HG02759 (cell line): Measurements from ENCODE around the gene FAM53B.
"Not testable (repeated sequence)": the region's sequence is repeated elsewhere in the genome, so short reads cannot be mapped to it uniquely, and the experiment has no call there.

ENCODE experiments used
- ATAC-seq: cut with Tn5 transposase; IDR thresholded peaks from one replicate; pipeline ENCODE4 v1.9.1; 2021; ENCODE audit warnings: mild to moderate bottlenecking, moderate library complexity; ENCODE audit not compliant: unreplicated experiment

FAM53B gene

DNA sequence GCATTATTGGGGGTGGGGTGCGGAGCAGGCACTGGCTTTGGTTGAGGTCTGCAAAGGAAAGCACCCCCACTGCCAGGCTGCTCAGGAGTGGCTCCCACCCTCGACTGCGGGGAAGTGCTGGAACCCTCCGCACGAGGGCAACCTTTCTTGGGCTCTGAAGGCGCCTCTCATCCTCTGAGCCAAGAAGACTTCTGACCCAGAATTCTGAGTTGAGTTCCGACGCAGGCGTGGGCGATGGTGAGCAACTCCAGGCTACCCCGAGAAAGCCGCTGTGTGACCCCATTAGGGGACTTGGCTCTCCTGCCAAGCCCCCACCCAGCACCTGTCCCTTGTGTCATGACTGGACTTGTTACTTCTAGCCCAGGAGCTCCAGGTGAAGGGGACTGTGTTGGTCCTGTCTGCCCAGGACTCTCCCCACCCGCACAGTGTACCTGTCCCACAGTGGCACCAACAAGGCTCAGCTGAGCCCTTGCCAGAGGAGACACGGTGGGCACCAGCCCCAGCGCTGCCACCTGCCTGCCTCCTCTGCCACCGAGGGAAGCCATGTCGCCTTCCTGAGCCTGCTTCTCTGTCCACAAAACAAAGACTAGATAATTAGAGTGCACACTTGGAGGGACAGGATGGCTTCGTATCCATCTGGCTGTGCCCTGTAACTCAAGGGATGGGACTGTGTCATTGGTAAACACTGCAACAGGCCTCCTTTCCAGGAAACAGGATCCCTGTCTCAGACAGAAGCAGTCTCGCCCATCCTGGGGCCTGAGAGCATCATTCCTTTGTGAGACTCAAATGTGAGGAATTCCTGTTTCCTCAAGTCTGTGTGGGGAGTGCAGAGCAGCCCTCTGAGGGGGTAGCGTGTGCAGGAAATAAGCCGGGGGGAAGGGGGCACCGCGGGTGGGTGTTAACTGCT is 153.7 kb downstream of the FAM53B start:
- ATAC-seq = no peak

DNA sequence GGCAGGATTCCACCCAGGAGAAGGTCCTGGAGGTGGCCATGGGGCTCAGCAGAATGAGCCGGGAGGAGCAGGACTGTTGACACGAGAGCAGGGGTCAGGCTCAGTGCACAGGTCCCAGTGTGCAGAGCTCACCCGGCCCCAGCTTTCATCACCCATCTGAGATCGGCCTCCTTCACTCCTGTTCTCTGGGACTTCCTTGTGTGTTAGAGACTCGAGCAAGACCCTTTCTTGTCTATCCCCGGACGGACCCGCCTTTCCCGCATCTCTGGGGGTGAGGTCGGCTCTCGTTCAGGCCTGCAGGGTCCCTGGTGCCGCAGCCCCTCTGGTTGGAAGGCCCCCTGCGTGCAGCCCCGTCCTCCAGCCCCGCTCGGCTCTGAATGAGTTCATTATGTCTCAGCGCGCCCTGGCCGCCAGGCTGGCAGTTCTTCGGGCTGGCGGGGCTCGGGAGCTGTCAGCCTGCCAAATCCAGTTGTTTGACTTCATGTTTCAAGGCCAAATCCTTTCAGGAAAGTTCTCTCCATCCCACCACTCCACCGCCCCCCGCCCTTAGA is 154.6 kb downstream of the FAM53B start:
- ATAC-seq = no peak

DNA sequence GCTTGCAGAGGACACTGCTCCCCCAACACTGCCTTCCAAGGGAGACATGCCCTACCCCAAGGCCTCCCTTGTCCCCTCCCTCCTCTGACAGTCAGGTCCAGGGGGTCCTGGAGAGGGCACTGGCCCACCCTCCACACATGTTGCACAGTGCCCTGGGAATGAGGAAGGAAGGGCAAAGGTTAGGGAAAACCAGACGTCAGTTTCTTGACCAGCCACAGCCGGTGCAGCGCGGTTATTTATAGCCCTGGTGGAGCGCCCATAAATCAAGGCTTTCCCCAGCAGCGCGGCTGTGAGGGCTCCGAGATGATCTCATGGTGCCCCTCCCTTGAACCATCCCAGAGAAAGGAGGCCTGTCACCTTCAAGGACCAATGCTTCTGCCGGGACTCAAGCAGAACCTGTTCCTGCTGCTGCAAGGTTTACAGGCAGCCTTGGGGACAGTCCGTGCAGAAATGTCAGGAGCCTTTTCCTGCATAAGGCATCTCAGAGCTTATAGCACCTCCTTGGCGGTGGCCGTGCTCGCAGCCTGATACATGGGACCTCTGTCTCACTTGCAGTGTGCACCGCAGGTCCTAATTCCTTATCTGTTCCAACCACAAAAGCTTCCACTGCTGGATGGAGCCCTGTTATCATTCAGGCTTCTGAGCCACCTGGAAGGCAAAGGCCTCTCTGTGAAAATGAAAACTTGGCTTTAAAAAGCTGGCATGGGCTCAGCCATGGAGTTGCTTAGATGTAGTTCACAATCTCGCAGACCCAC is 155.3 kb downstream of the FAM53B start:
- no peak for ATAC-seq

DNA sequence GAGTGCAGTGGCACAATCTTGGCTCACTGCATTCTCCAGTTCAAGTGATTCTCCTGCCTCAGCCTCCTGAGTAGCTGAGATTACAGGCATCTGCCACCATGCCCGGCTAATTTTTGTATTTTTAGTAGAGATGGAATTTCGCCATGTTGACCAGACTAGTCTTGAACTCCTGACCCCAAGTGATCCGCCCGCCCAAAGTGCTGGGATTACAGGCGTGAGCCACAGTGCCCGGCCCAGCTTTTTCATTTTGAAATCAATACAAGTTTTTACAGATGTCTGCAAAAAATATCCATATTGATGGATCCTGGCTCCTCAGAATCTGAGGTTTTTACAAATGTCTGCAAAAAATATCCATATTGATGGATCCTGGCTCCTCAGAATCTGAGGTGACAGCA is 155.8 kb downstream of the FAM53B start:
- not testable (repeated sequence) for ATAC-seq

DNA sequence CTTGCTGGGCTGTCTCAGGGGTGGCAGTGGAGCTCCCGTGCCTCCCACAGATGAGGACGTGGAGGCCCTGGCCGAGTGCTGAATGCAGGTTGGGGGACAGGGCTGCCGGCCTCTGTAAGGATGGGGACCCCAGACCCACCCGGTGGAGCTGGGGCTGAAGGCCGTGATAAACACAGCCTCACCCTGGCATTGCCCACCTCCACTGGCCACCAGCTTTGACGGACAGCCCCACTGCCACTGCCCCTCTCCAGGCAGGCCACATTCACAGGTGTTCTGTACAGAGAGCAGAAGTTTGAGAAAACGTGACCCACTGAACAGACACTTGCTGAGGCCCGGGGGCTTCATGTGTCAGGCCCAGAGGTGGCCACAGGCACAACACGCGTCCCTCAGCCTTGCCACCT is 156.4 kb downstream of the FAM53B start:
- ATAC-seq = no peak

DNA sequence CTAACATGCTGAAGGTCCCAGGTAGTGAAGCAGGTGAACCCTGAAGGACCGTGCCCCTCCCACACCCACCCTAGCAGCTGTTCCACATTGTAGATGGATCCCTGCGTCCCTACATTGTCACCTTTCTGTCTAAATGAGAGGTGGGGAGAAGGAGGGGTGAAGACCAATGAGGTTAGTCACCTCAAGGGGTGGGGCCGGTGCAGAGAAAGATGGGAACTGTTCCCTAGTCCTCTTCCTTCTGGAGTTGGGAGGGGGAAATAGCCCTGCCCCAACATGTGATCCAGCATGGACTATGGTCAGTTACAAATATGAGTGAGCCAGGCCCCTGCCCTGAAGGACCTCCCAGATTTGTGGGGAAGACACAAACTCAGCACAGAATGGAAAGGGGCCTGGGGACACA is 158.0 kb downstream of the FAM53B start:
- no peak for ATAC-seq

DNA sequence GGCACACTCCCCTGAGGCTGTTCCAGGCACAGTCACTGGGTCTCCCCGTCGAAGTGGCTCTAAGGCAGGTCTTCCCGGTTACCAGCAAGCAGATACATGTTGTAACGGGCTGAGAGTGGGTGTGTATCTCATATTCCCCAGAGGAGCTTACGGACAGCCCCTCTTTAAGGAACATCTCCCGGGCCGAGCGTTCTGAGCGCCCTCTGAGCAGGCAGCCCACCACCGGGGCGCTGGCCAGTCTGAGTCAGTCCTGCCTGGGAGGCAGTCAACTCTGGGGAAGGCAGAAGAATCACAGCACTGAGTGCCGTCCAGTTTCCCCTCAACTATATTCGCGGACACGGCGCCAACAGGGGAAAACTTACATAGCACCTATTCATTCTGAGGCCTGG is 165.2 kb downstream of the FAM53B start:
- no peak for ATAC-seq

DNA sequence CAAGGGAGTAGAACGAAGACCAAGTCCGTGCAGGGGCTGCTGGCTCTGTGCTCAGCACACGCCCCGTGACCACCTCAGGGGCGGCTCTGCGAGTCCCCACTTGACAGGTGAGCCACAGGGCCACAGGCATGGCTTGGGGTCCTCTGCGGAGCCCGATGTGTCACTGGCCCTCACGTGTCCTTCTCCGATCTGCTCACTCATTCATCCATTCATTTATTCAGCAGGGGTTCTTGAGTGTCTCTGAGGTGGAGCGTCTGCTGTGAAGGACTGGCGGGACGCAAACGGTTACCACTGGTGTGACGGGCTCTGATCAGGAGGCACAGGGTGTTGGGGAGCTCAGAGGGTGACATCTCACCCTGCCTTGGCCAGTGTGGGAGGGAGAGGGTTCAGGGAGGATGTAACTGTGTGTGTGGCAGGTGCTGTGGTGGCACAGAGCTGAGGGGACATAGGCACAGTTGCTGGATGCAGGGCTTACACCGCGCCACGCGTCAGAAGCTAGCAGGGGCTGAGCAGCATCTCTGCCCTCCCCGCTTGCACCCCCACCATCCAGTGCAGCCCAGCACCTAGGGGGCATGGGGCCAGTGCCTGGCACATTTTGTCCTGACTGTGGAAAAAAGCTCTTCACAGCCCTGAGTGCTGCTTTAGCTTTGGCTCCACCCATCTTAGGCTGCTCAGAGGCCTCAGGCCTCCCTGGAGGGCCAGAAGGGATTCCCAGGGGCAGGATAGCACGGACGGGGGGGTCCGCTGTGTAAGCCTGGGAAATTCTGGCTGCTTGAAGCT is 165.8 kb downstream of the FAM53B start:
- no peak for ATAC-seq

DNA sequence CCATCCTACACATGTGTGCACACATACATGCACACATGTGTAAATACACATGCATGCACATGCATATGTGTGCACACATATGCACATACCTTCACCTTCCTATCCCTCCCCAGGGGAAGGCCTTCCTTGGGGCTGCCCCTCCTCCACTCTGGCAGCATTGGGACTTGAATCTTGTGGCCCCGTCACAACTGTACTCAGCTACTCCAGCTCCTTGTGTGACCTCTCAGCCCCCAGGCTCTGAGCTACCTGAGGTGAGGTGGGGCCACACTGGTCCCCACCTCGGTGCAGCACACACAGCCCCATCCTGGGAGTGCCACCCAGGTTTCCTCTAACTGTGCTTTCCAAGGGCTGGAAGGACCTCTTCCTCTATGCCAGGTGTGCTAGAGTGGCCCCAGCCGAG is 166.5 kb downstream of the FAM53B start:
- ATAC-seq = no peak

DNA sequence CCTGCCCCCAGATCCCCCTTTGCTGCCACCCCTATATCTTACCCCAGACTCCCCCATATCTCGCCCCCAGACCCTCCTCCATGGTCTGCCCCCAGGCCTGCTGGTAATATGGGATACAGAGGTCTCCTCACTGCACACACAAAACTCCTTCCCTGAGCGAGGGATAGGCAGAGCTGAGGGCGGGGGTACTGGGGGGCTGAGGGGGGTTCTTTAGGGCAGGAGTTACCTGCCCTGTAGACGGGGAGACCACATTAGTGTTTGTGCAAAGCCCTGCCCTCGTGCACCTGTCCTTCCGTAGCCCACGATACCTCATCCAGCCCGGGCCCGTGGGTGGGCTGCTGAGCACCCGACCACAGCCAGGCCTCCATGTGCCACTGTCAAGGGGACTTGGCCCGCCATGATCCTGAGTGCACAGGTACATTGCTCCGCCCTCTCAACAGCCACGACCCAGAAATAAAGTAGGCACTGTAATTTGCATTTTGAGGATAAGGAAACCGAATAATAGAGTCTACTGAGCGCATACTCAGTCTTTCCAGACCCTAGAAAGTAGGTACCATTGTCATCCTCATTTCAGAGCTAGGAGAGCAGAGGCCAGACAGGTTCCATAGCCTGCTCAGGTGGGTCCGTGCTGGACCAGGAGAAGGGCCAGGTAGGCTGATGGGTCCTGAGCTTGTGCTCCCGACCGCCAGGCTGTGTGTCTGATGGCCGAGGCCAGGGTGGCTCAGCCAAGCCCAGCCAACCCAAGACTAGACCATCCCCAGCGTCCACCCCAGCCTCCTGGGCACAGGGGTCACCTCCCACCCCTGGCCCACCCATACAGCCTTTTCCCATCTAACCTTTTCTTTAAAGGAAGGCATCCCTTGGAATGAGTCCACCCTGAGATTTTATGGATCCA is 167.4 kb downstream of the FAM53B start:
- ATAC-seq = no peak

DNA sequence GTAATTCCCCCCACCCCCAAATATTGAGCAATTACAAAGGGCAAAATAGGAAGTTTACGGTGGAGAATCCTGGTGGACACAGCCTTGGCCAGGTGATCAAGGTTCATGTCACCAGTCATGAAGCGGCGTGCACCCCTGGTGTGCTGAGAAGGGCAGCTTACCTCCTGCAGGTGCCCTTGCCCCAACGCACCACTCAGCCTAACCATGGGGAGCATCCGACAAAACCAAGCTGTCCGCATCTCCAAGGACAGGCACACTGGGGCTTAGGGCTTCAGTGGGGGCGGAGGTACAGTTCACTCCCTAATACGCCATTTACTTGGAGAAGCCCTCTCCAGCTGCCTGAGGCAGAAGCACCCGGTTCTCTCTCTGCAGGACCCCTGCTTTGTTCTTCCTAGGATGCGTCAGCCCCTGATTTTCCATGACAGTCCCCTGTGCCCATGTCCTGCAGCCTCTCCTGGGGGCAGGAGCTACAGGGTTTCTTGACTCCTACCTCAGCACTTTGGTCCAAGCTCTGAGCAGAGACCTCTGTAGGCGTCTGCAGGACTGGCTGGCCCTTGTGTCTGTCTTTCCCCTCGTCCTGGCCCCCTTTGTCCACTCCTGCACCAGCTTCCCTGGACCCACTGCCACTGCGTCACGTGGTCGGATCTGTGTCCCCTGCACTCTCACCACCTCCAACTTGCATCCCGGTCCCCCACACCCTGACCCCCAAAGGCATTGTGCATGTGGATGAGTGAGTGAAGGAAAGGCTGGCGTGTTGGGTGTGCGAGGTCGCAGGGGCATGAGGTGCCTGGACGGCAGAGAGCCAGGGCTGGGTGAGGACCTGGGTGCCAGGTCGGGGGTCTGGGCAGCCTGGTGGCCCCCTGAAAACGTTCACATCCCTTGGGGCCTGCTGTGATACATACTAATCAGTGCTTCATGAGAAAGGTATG is 168.8 kb downstream of the FAM53B start:
- no peak for ATAC-seq

DNA sequence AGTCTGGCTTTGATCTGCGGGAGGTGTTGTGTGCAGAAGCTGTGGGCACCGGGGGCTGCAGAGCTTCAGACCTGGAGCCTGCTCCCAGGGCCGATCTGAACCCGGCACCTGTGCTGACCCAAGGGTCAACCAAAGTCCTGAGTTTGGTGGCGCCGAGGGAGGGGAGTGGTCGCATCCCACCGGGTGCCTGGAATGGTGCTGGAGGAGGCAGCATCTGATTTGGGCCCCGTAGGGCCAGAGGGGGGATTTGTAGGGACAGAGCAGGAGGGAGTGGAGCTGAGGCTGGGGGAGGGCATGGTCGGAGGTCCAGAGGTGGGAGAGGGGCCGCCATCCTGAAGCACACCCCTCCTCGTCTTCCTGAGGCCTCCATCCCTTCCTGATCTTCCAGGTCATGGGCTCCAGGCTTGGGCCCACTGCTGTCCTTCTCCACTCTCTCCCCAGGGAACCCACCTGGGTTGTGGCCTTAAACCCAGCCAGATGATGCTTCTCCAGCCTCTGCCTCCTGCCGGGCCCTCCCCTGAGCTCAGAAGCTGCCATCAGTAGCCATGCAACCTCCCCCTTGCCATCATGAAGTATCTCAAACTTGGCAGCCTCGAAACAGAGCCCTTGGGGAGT is 169.6 kb downstream of the FAM53B start:
- ATAC-seq = no peak

DNA sequence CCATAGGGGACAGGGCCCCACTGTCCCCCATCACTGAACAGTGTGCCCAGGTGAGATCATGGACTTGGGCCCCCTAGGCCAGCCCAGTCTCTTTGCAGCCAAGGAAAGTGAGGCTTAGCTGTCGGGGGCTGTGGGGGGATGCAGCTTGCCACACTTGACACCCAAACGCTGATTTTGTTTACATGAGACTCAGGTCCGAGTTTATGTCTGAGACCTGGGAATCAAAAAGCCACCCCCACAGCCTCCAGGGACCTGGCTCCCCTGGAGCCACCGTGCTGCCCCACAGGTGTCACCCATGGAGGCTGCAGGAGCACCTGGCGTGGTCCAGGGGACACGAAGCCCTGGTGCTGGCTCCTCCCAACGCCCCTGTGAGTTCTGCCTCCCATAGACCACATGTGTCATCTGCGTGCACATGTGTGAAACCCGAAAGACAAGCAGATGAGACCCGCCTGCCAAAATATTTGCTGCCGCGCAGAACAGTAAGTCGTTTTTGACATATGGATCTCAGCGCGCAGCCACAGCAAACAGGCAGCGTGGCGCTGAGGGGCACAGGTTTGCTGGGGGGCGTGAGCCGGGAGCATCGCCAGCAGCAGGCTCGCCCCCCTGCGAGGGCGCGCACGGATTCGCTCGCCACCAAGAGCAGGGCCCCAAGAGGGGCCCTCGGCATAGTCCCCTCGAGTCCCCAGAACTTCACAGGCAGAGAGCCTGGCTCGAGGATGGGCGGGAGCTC is 170.3 kb downstream of the FAM53B start:
- no peak for ATAC-seq

DNA sequence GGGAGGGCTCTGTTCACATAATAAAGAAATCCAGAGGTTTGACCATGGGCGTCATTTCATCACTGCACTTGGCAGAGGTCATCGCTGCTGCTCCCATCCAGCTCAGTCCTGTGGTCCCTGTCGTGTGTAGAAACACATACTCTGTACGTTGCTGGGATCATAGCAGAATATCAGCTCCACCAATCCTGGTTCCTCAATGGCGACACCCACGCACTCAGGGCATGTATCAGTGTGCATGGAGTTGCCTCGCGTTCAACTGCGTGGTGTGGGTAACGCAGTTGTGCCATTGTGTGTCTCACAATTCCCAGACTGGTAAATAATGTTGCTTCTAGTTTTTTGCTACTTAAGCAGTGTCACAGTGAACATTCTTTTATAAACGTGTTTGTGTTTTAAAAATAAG is 171.4 kb downstream of the FAM53B start:
- no peak for ATAC-seq

DNA sequence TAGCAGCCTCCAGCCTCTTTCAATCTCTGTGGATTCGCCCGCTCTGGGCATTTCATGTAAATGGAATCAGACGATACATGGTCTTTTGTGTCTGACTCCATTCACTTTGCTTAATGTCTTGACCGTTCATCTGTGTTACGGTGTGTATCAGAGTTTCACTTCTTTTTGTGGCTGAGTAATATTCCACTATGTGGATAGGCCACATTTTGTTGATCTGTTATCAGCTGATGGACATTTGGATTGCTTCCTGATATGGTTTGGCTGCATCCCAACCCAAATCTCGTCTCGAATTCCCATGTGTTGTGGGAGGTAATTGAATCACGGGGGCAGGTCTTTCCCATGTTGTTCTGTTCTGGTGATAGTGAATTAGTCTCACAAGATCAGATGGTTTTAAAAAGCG is 173.5 kb downstream of the FAM53B start:
- no peak for ATAC-seq

DNA sequence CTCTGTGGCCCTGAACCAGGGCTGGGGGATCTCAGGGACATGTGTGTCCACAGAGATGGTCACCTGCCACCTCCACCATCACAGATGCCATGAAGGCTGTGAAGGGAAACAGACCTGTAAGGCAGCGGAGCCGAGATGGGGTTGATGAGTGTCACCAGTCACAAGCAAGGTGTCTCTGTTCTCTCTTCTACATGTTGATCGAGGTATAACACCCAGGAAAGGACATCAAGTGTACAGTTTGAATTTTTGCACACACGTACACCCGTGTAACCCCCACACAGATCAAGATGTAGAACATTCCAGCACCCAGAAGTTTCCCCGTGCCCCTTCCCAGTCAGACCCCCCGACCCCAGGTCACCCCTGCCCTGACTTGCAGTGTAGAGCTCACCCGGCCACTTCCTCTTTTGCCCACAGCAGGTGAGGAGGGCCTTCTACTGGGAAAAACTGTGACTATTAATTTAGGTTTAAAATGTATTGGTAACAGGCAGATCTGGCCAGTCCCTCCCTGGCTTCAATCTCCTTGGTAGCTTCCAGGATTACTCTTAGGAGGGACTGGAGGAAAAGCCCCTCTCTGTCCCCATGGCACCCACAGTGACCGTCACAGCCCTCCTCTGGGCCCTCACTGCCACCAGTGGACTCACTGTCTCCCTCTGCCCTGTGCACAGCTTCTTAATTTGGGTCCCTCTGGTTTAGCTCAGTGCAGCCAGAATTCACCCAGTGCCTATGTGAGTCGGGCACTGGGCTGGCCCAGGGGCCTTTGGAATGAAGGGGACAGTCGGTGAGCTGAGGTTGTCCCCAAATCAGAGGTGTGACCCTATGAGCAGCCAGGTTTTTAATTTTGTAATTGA is 174.3 kb downstream of the FAM53B start:
- ATAC-seq = no peak
